Measurements from ENCODE around the gene COG2. TPM values are rescaled to one million over a fixed set of nuclear protein-coding genes. Genes with fewer than 3 reads are reported as not detected.
"Not testable (repeated sequence)": the region's sequence is repeated elsewhere in the genome, so short reads cannot be mapped to it uniquely, and the experiment has no call there.

Gene COG2
- total RNA-seq, 4 donors from 2014 or later = 21.9 to 34.4 (median 23.8) TPM

GRCh38 chr1:230646710-230647302 is 4.5 kb downstream of the COG2 start:
- WGBS = 91% methylated on average over 4 of the region's 4 CpGs
- peaks cover 3% of the 10 kb centered on the region for H3K36me3 ChIP-seq
- no peaks in the 10 kb centered on the region for H3K27me3 ChIP-seq
- H3K9me3 ChIP-seq = peaks cover 5% of the 10 kb centered on the region
- H3K4me3 ChIP-seq = no peak overlapping the region
- H3K4me1 ChIP-seq = peaks cover 31% of the 10 kb centered on the region
- DNase-seq (ENCODE audit: low spot score in 2 of 2) = no peak
- H3K27ac ChIP-seq = no peak overlapping the region
- TF ChIP-seq CTCF (IDR thresholded peaks at IDR 0.05) = no peak
- TF ChIP-seq POLR2A (IDR thresholded peaks at IDR 0.05) = no peak
- TF ChIP-seq EP300 (IDR thresholded peaks at IDR 0.05) = no peak
- no peak for TF ChIP-seq POLR2AphosphoS5 (IDR thresholded peaks at IDR 0.05)

GRCh38 chr1:230647321-230647720 is 5.0 kb downstream of the COG2 start:
- peaks cover 28% of the 10 kb centered on the region for H3K4me1 ChIP-seq
- H3K4me3 ChIP-seq = no peak overlapping the region
- 80% methylated on average over 5 of the region's 5 CpGs for WGBS
- H3K36me3 ChIP-seq = peaks cover 3% of the 10 kb centered on the region
- H3K27me3 ChIP-seq = no peaks in the 10 kb centered on the region
- no peak for TF ChIP-seq EP300 (IDR thresholded peaks at IDR 0.05)
- TF ChIP-seq CTCF (IDR thresholded peaks at IDR 0.05) = no peak
- no peak for TF ChIP-seq POLR2AphosphoS5 (IDR thresholded peaks at IDR 0.05)
- no peak for TF ChIP-seq POLR2A (IDR thresholded peaks at IDR 0.05)
- DNase-seq (ENCODE audit: low spot score in 2 of 2) = no peak
- peaks cover 5% of the 10 kb centered on the region for H3K9me3 ChIP-seq
- H3K27ac ChIP-seq = no peak overlapping the region

- TF ChIP-seq POLR2AphosphoS5 (IDR thresholded peaks at IDR 0.05) (no peak), EP300 (IDR thresholded peaks at IDR 0.05) (no peak), CTCF (IDR thresholded peaks at IDR 0.05) (no peak), POLR2A (IDR thresholded peaks at IDR 0.05) (no peak)
- Histone ChIP-seq H3K9me3 (peaks cover 5% of the 10 kb centered on the region), H3K27me3 (no peaks in the 10 kb centered on the region), H3K27ac (no peak overlapping the region), H3K4me1 (peaks cover 25% of the 10 kb centered on the region), H3K4me3 (no peak overlapping the region), H3K36me3 (peaks cover 3% of the 10 kb centered on the region)
- 87% methylated on average over 3 of the region's 3 CpGs for WGBS
- DNase-seq (ENCODE audit: low spot score in 2 of 2) = no peak
Observed at GRCh38 chr1:230648114-230648513, 5.8 kb downstream of the COG2 start.

- Histone ChIP-seq H3K4me1 (peaks cover 5% of the 10 kb centered on the region), H3K4me3 (no peak overlapping the region), H3K27me3 (no peaks in the 10 kb centered on the region), H3K36me3 (peaks cover 3% of the 10 kb centered on the region), H3K9me3 (peaks cover 5% of the 10 kb centered on the region), H3K27ac (no peak overlapping the region)
- WGBS = 100% methylated on average over 1 of the region's 1 CpG
- no peak for DNase-seq (ENCODE audit: low spot score in 2 of 2)
- TF ChIP-seq POLR2A (IDR thresholded peaks at IDR 0.05) = no peak
- TF ChIP-seq EP300 (IDR thresholded peaks at IDR 0.05) = no peak
- no peak for TF ChIP-seq CTCF (IDR thresholded peaks at IDR 0.05)
- TF ChIP-seq POLR2AphosphoS5 (IDR thresholded peaks at IDR 0.05) = no peak
Observed at GRCh38 chr1:230650300-230650699, 8.0 kb downstream of the COG2 start.

- Histone ChIP-seq H3K4me3 (no peak overlapping the region), H3K9me3 (peaks cover 5% of the 10 kb centered on the region), H3K4me1 (peaks cover 4% of the 10 kb centered on the region), H3K36me3 (peaks cover 3% of the 10 kb centered on the region), H3K27ac (no peak overlapping the region), H3K27me3 (no peaks in the 10 kb centered on the region)
- DNase-seq (ENCODE audit: low spot score in 2 of 2) = no peak
- WGBS = 96% methylated on average over 2 of the region's 2 CpGs
- TF ChIP-seq POLR2AphosphoS5 (IDR thresholded peaks at IDR 0.05) (no peak), POLR2A (IDR thresholded peaks at IDR 0.05) (no peak), CTCF (IDR thresholded peaks at IDR 0.05) (no peak), EP300 (IDR thresholded peaks at IDR 0.05) (no peak)
Observed at GRCh38 chr1:230651235-230651634, 9.0 kb downstream of the COG2 start.

GRCh38 chr1:230656719-230657118 is 14.4 kb downstream of the COG2 start:
- not testable (repeated sequence) for H3K27ac ChIP-seq; DNase-seq (ENCODE audit: low spot score in 2 of 2); H3K4me3 ChIP-seq; H3K27me3 ChIP-seq; H3K9me3 ChIP-seq; H3K4me1 ChIP-seq
- WGBS = 96% methylated on average over 1 of the region's 1 CpG
- H3K36me3 ChIP-seq = peaks cover 21% of the 10 kb centered on the region

GRCh38 chr1:230658103-230658502 is 15.8 kb downstream of the COG2 start:
- WGBS = 91% methylated on average over 1 of the region's 1 CpG
- H3K4me3 ChIP-seq; DNase-seq (ENCODE audit: low spot score in 2 of 2); H3K27me3 ChIP-seq; H3K27ac ChIP-seq; H3K9me3 ChIP-seq; H3K4me1 ChIP-seq: not testable (repeated sequence)
- H3K36me3 ChIP-seq = peaks cover 21% of the 10 kb centered on the region
